ENCODE measurements around the gene SLC6A19.

DNA sequence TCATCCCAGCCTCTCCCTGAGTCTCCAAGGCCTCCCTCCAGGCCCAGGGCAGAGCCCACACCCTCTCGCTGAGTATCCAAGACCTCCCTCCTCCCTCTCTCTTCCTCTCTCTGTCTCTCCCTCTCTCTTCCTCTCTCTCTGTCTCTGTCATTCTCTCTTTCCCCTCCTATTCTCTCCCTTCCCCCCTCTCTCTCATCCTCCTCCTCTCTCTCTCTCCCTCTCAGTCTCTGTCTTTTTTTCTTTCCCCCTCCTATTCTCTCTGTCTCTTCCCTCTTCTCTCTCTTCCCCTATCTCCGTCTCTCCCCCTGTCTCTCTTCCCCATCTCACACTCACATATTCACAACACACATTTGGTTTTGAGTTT is 8.1 kb downstream of the SLC6A19 start:
- TF ChIP-seq POLR2A (IDR thresholded peaks at IDR 0.05) (no peak), POLR2AphosphoS5 (IDR thresholded peaks at IDR 0.05) (no peak), EP300 (IDR thresholded peaks at IDR 0.05; ENCODE audit: low read depth) (no peak)
- TF ChIP-seq, protein P1, sequence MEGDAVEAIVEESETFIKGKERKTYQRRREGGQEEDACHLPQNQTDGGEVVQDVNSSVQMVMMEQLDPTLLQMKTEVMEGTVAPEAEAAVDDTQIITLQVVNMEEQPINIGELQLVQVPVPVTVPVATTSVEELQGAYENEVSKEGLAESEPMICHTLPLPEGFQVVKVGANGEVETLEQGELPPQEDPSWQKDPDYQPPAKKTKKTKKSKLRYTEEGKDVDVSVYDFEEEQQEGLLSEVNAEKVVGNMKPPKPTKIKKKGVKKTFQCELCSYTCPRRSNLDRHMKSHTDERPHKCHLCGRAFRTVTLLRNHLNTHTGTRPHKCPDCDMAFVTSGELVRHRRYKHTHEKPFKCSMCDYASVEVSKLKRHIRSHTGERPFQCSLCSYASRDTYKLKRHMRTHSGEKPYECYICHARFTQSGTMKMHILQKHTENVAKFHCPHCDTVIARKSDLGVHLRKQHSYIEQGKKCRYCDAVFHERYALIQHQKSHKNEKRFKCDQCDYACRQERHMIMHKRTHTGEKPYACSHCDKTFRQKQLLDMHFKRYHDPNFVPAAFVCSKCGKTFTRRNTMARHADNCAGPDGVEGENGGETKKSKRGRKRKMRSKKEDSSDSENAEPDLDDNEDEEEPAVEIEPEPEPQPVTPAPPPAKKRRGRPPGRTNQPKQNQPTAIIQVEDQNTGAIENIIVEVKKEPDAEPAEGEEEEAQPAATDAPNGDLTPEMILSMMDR (IDR thresholded peaks at IDR 0.05), result no peak
